ENCODE results near the gene FPR1.

The FPR1 gene

DNA sequence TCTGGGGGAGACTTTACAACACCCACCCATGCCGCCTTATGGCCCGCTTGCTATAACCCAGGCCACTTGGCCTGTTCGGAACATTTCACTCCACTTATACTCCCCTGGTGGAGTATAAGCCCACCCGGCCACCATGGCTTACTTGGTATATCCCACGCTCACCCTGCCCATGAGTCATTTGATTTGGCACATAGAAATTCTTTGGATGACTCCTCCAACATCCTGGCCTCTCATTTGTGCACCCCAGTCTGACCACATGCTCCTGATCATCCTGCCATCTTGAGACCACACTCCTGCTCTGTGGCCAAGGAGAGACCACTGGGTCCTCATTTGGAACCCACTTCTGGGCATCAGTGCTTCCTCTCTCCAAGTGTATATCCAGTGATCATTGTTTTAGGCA is 53.4 kb downstream of the FPR1 start:
- no peak for TF ChIP-seq GATA3 (IDR thresholded peaks at IDR 0.05; ENCODE audit: low read depth, low read length)
- no peak for TF ChIP-seq GATA2 (IDR thresholded peaks at IDR 0.05; ENCODE audit: low read depth, low read length)

DNA sequence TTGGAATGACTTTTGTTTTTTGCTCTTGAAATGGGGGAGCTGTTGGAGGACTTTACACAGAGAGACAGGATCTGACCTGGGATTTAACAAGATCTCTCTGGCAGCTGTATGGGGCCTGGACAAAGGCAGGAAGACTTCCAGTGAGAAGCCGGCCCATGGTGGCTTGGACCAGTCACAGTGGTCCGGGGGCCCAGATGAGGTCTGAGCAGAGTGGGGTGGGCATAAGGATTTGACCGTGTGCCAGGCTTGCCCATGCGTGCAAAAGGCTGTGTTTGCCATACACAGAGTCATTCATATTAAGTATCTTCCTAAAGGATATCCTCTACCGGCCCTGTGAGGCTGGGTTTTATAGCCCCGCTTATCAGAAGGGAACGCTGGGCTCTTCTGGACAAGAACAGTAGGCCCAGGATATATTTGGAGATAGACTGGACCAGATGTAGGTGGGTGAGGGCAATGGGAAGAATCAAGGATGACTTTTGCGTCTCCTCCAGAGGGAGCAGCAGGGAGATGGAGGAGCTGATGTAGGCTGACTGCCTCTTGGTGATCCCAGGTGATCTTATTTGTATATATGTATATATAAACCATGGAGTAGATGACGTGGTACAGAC is 54.4 kb downstream of the FPR1 start:
- TF ChIP-seq GATA2 (IDR thresholded peaks at IDR 0.05; ENCODE audit: low read depth, low read length) (no peak), GATA3 (IDR thresholded peaks at IDR 0.05; ENCODE audit: low read depth, low read length) (no peak)

DNA sequence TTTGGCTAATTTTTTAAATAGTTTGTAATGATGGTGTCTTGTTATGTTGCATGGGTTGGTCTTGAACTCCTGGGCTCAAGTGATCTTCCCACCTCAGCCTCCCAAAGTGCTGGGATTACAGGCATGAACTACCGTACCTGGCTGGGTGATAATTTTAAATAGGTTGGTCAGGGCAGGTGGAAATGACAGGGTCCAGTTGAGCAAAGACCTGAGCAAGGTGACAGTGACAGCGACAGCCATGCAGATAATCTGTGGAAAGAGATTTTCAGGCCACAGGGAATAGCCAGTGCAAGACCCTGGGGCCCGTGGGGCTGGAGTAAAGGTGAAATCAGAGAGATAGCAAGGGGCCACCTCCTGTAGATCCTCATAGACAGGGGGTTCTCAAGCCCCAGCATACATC is 55.1 kb downstream of the FPR1 start:
- no peak for TF ChIP-seq GATA3 (IDR thresholded peaks at IDR 0.05; ENCODE audit: low read depth, low read length)
- no peak for TF ChIP-seq GATA2 (IDR thresholded peaks at IDR 0.05; ENCODE audit: low read depth, low read length)

Measured in SH-SY5Y (cell line).